ACHN (cell line): ENCODE measurements around the gene NR1I2.
A peak's percentile ranks its signal among the peaks of the same experiment; 100 is the strongest.

Experiments
- DNase-seq: peaks from one replicate; pipeline ENCODE4 v3.0.0-alpha.2; 2015
- in situ Hi-C: cut with HindIII; loops from 2 replicates; pipeline ENCODE4 v1.10.0; 2017; ENCODE audit warnings: low sequenced_read_pairs, low pct_ligation_motif_present, low pct_unique_long_range_greater_than_20kb

Gene NR1I2

GRCh38 chr3:119776304-119776703 is 5.6 kb upstream of the NR1I2 start:
- no peak for DNase-seq
- in situ Hi-C loops, result no loop called here

- in situ Hi-C loops, result no loop called here
- DNase-seq, result no peak
These were observed 3.7 kb upstream of the NR1I2 start for GRCh38 chr3:119778176-119778575.

- in situ Hi-C loops, result no loop called here
- DNase-seq, result no peak
These were observed 3.1 kb upstream of the NR1I2 start for GRCh38 chr3:119778811-119779210.

GRCh38 chr3:119779731-119780383 is 2.0 kb upstream of the NR1I2 start:
- no peak for DNase-seq
- in situ Hi-C loops, result no loop called here

GRCh38 chr3:119782460-119782859 is 559 bp downstream of the NR1I2 start:
- DNase-seq, result no peak
- in situ Hi-C loops, result no loop called here

GRCh38 chr3:119783255-119783654 is 1.4 kb downstream of the NR1I2 start:
- in situ Hi-C loops, result no loop called here
- DNase-seq, result no peak

- no peak for DNase-seq
- in situ Hi-C loops, result no loop called here
These were observed 2.0 kb downstream of the NR1I2 start for GRCh38 chr3:119783883-119784282.

- no peak for DNase-seq
- in situ Hi-C loops, result no loop called here
These were observed 4.5 kb downstream of the NR1I2 start for GRCh38 chr3:119786409-119786808.

- in situ Hi-C loops, result no loop called here
- DNase-seq, result no peak
These were observed 8.5 kb downstream of the NR1I2 start for GRCh38 chr3:119790369-119790768.

GRCh38 chr3:119792270-119792669 is 10.4 kb downstream of the NR1I2 start:
- in situ Hi-C loops, result no loop called here
- DNase-seq, result no peak

- DNase-seq, result no peak
- in situ Hi-C loops, result no loop called here
These were observed 12.5 kb downstream of the NR1I2 start for GRCh38 chr3:119794401-119794800.

- in situ Hi-C loops, result no loop called here
- peak; percentile 21 for DNase-seq
These were observed 13.2 kb downstream of the NR1I2 start for GRCh38 chr3:119794971-119795612.

- in situ Hi-C loops, result no loop called here
- DNase-seq, result no peak
These were observed 13.9 kb downstream of the NR1I2 start for GRCh38 chr3:119795849-119796248.

GRCh38 chr3:119796368-119796767 is 14.5 kb downstream of the NR1I2 start:
- in situ Hi-C loops, result no loop called here
- no peak for DNase-seq

GRCh38 chr3:119796785-119797184 is 14.9 kb downstream of the NR1I2 start:
- no peak for DNase-seq
- in situ Hi-C loops, result no loop called here

GRCh38 chr3:119800844-119801243 is 18.9 kb downstream of the NR1I2 start:
- DNase-seq, result no peak
- in situ Hi-C loops, result no loop called here

- DNase-seq, result no peak
- in situ Hi-C loops, result no loop called here
These were observed 26.3 kb downstream of the NR1I2 start for GRCh38 chr3:119808244-119808643.

- in situ Hi-C loops, result no loop called here
- no peak for DNase-seq
These were observed 26.9 kb downstream of the NR1I2 start for GRCh38 chr3:119808843-119809242.

GRCh38 chr3:119809249-119810017 is 27.5 kb downstream of the NR1I2 start:
- DNase-seq, result no peak
- in situ Hi-C loops, result no loop called here

GRCh38 chr3:119810018-119810435 is 28.1 kb downstream of the NR1I2 start:
- DNase-seq, result peak; percentile 31

More at GRCh38 chr3:119810018-119810435, 28.1 kb downstream of the NR1I2 start:
- in situ Hi-C loops, result no loop called here
